22Rv1 (cell line): ENCODE data around the gene ENTR1.

Source experiments
- ZFX ChIP-seq: fragments of 450-650 bp; IDR thresholded peaks from 2 replicates; pipeline ENCODE4 v1.6.1; 2017; ENCODE audit warnings: antibody characterized with exemption, borderline replicate concordance
- TF ChIP-seq, protein P1 (sequence below): fragments of 450-650 bp; IDR thresholded peaks from 2 replicates; pipeline ENCODE4 v1.5.1; 2017; ENCODE audit warnings: mild to moderate bottlenecking

DNA sequence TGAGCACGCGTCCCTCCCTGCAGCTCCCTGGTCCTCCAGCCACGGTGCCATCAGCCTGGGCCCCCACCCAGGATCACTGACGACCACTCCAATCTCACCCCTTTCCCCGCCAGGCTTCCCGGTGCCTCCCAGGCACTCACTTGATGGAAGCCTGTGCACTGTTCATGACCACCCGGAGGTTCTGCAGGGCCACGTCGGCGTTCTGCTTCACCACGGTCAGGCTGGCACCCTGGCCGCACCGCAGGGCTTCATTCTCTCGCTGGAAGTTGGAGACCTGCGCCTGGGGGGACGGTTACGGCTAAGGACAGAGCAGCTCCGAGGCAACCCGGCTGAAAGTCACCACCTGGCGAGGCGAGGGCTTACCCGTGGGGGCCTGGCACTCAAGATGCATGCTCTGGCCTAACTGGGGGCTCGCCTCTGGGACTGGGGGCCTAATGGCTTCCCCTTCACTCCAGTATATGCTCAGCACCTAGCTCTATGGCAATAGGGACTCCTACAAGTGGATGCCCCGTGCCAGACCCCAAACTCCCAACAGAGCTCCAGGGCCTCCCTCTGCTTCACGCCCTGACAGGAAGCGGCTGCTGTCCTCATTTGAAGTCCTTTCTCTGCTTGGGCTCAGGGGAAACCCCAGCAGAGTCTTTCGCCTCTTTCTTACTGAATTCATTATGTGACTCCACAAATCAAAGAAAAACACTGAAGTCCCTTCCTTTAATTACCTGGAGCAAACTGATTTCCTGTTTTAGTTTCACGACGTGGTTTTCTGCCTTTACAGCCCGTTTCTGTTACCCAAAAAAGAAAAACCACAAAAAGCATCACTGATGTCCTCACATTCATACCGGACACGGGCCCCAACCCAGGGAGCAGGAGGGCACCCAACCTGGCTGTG is 6.3 kb downstream of the ENTR1 start:
- no peak for TF ChIP-seq ZFX
- TF ChIP-seq, protein P1, sequence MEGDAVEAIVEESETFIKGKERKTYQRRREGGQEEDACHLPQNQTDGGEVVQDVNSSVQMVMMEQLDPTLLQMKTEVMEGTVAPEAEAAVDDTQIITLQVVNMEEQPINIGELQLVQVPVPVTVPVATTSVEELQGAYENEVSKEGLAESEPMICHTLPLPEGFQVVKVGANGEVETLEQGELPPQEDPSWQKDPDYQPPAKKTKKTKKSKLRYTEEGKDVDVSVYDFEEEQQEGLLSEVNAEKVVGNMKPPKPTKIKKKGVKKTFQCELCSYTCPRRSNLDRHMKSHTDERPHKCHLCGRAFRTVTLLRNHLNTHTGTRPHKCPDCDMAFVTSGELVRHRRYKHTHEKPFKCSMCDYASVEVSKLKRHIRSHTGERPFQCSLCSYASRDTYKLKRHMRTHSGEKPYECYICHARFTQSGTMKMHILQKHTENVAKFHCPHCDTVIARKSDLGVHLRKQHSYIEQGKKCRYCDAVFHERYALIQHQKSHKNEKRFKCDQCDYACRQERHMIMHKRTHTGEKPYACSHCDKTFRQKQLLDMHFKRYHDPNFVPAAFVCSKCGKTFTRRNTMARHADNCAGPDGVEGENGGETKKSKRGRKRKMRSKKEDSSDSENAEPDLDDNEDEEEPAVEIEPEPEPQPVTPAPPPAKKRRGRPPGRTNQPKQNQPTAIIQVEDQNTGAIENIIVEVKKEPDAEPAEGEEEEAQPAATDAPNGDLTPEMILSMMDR = no peak
